ENCODE results near the gene BCAS3. TPM values are rescaled to one million over a fixed set of nuclear protein-coding genes. Genes with fewer than 3 reads are reported as not detected.

Gene BCAS3
- total and polyA plus RNA-seq, 3 experiments from 2014 or later, result 10.7 to 35.3 (median 13.5) TPM

DNA sequence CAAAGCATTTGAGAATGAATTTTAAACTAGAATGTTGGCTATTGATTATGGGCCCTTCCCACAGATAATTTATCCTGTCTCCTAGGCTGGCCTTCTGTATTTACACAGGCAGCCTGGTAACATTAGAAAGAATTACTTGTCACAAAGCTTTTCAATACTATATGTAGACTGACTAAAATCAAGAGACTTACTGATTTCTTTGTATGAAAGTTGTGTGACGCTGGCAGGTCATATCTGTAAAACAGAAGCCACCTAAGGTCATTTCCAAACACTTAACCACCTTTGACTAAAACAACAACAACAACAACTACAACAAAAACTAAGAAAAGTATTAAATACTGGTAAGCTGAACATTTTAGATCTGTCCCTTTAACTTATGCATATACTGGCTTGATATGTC is 393.0 kb downstream of the BCAS3 start:
- no peak for DNase-seq
- Histone ChIP-seq H3K4me3 (ENCODE audit: low read length) (no peak overlapping the region), H3K27ac (ENCODE audit: low read depth, low read length) (no peak overlapping the region), H3K4me1 (ENCODE audit: insufficient read depth, low read length) (no peaks in the 10 kb centered on the region), H3K9me3 (ENCODE audit: low read length) (no peaks in the 10 kb centered on the region), H3K27me3 (ENCODE audit: insufficient read depth, low read length, poor library complexity, severe bottlenecking) (no peaks in the 10 kb centered on the region), H3K36me3 (ENCODE audit: insufficient read depth, low read length) (no peaks in the 10 kb centered on the region)
- ChIA-PET CTCF (no interaction called here), POLR2A (no interaction called here)
- Mint-ChIP-seq H3K27ac (no peak overlapping the region), H3K9me3 (no peaks in the 10 kb centered on the region), H3K36me3 (peaks cover 2 to 7% (median 7%) of the 10 kb centered on the region in 3 donors), H3K27me3 (peaks cover 0 to 1% of the 10 kb centered on the region in 2 donors), H3K4me1 (no peaks in the 10 kb centered on the region), H3K4me3 (no peak overlapping the region)

DNA sequence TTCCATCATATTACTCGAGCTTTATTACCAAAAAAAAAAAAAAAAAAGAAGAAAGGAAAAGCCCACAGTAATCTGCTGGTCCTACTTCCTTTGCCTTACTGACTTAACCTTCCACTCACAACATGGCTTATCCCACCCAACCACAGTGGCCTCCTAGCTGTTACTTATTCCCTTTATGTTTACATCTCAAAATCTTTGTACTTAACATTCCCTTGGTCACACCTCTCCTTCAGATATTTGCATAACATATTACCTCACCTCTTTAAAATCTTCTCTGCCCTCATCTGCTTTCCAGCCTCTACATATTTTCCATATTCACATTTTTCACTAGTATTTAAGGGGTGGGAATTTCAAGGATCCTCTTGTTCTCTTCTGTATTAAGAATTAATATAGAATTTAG is 395.0 kb downstream of the BCAS3 start:
- Mint-ChIP-seq H3K36me3 (peaks cover 7 to 13% (median 12%) of the 10 kb centered on the region in 3 donors), H3K4me3 (no peak overlapping the region), H3K27ac (no peak overlapping the region), H3K27me3 (peaks cover 0 to 1% of the 10 kb centered on the region in 2 donors), H3K4me1 (no peaks in the 10 kb centered on the region), H3K9me3 (no peaks in the 10 kb centered on the region)
- H3K4me1 ChIP-seq (ENCODE audit: insufficient read depth, low read length), result no peaks in the 10 kb centered on the region
- H3K9me3 ChIP-seq (ENCODE audit: low read length), result no peaks in the 10 kb centered on the region
- H3K4me3 ChIP-seq (ENCODE audit: low read length), result no peak overlapping the region
- POLR2A ChIA-PET, result no interaction called here
- H3K27me3 ChIP-seq (ENCODE audit: insufficient read depth, low read length, poor library complexity, severe bottlenecking), result no peaks in the 10 kb centered on the region
- no peak overlapping the region for H3K27ac ChIP-seq (ENCODE audit: low read depth, low read length)
- no peaks in the 10 kb centered on the region for H3K36me3 ChIP-seq (ENCODE audit: insufficient read depth, low read length)
- DNase-seq, result no peak
- CTCF ChIA-PET, result no interaction called here

DNA sequence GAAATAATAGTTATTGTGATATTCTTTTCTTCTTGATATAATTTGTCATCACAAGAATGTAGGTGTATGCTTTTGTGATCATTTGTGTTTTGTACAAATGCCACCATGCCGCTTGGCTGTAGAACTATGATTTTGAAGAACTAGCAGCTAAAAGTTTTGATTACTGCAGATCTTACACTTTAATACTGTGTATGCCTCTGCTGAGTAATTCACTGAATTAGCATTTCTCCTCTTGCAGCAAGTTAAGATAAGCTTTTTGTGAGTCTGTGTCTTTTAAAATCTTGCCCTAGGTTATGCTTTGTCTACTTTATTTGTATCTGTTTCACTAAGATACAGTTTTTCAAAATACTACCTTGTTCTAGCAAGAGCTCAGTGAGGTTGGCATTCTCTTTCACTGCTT is 395.5 kb downstream of the BCAS3 start:
- H3K36me3 Mint-ChIP-seq, result peaks cover 7 to 17% (median 16%) of the 10 kb centered on the region in 3 donors

DNA sequence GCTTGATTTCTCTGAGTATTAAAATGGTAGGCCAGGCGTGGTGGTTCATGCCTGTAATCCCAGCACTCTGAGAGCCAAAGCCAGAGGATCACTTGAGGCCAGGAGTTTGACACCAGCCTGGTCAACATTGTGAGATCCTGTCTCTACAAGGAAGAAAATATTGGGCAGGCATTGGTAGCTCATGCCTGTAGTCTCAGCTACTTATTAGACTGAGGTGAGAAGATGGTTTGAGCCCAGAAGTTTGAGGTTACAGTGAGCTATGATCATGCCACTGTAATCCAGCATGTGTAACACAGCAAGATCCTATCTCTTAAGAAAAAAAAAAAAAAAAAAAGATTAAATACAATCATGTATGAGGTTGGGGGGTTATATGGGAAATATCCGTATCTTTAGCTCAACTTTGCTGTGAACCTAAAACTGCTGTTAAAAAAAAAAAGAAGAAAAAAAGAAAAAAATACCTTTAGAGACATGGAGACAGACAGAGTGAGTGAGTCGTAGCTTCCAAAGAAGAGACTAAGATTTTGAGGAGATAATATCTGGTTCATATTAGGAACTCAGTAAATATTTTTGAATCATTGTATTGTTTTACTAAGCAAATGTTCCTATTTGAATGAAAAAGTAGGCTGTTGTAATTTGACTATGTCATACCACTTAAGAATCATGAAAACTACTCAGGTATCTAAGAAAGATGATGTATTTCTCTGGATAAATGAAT is 396.3 kb downstream of the BCAS3 start:
- Histone ChIP-seq H3K27me3 (ENCODE audit: insufficient read depth, low read length, poor library complexity, severe bottlenecking) (no peaks in the 10 kb centered on the region), H3K9me3 (ENCODE audit: low read length) (no peaks in the 10 kb centered on the region), H3K27ac (ENCODE audit: low read depth, low read length) (no peak overlapping the region), H3K36me3 (ENCODE audit: insufficient read depth, low read length) (no peaks in the 10 kb centered on the region), H3K4me3 (ENCODE audit: low read length) (no peak overlapping the region), H3K4me1 (ENCODE audit: insufficient read depth, low read length) (no peaks in the 10 kb centered on the region)
- Mint-ChIP-seq H3K27me3 (peaks cover 0 to 1% of the 10 kb centered on the region in 2 donors), H3K4me3 (no peak overlapping the region), H3K36me3 (peaks cover 3 to 21% (median 15%) of the 10 kb centered on the region in 3 donors), H3K9me3 (no peaks in the 10 kb centered on the region), H3K4me1 (no peaks in the 10 kb centered on the region), H3K27ac (no peak overlapping the region)
- ChIA-PET POLR2A (no interaction called here), CTCF (no interaction called here)
- DNase-seq, result no peak

More for the DNA sequence above, 395.5 kb downstream of the BCAS3 start:
- ChIA-PET POLR2A (no interaction called here), CTCF (no interaction called here)
- Histone ChIP-seq H3K4me1 (ENCODE audit: insufficient read depth, low read length) (no peaks in the 10 kb centered on the region), H3K4me3 (ENCODE audit: low read length) (no peak overlapping the region), H3K27me3 (ENCODE audit: insufficient read depth, low read length, poor library complexity, severe bottlenecking) (no peaks in the 10 kb centered on the region), H3K36me3 (ENCODE audit: insufficient read depth, low read length) (no peaks in the 10 kb centered on the region), H3K27ac (ENCODE audit: low read depth, low read length) (no peak overlapping the region), H3K9me3 (ENCODE audit: low read length) (no peaks in the 10 kb centered on the region)
- H3K27me3 Mint-ChIP-seq, result peaks cover 0 to 1% of the 10 kb centered on the region in 2 donors
- H3K9me3 Mint-ChIP-seq, result no peaks in the 10 kb centered on the region
- no peak overlapping the region for H3K27ac Mint-ChIP-seq
- no peaks in the 10 kb centered on the region for H3K4me1 Mint-ChIP-seq
- DNase-seq, result no peak
- no peak overlapping the region for H3K4me3 Mint-ChIP-seq

DNA sequence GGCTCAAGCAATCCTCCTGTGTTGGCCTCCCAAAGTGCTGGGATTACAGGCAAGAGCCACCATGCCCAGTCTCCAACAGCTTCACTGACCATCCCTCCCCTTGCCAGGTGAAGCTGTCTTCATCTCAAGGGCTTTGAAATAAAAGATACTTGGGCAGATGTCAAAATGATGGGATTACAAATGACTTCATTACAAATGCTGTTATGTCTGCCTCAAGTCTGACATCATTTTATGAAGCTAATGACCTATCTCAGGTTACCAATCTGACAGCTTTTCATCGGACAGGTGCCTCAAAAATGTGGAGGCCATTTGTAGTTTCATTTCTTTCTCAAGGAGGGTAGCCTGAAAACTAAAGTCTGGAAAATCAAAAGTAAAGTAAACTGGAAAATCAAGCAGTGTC is 398.3 kb downstream of the BCAS3 start:
- H3K4me1 Mint-ChIP-seq, result no peaks in the 10 kb centered on the region
- no peak overlapping the region for H3K4me3 Mint-ChIP-seq
- H3K27me3 ChIP-seq (ENCODE audit: insufficient read depth, low read length, poor library complexity, severe bottlenecking), result no peaks in the 10 kb centered on the region
- no peaks in the 10 kb centered on the region for H3K9me3 ChIP-seq (ENCODE audit: low read length)
- H3K27me3 Mint-ChIP-seq, result peaks cover 0 to 1% of the 10 kb centered on the region in 2 donors
- no peaks in the 10 kb centered on the region for H3K9me3 Mint-ChIP-seq
- no peak overlapping the region for H3K4me3 ChIP-seq (ENCODE audit: low read length)
- no peaks in the 10 kb centered on the region for H3K4me1 ChIP-seq (ENCODE audit: insufficient read depth, low read length)
- DNase-seq, result no peak
- peaks cover 9 to 27% (median 18%) of the 10 kb centered on the region in 3 donors for H3K36me3 Mint-ChIP-seq
- H3K36me3 ChIP-seq (ENCODE audit: insufficient read depth, low read length), result no peaks in the 10 kb centered on the region
- no peak overlapping the region for H3K27ac ChIP-seq (ENCODE audit: low read depth, low read length)
- POLR2A ChIA-PET, result no interaction called here
- CTCF ChIA-PET, result no interaction called here
- no peak overlapping the region for H3K27ac Mint-ChIP-seq

DNA sequence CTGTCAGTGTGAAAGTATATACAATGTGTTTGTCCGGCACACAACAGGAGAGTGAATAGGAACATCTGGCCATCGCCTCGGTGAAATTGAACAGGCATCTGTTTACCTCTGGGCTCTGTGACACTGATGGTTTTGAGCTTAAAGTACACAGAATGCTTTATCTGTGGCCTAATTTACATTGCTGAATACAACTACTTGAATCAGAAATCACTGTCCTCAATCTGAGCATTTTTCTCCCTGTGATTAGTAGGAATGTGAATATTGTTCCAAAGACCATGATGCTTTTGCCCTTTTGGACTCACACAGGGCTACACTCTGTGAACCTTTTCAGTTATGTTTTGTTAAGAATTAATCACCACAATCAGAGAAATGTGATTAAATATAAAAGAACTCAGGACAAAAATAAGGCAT is 399.0 kb downstream of the BCAS3 start:
- Mint-ChIP-seq H3K9me3 (no peaks in the 10 kb centered on the region), H3K4me3 (no peak overlapping the region), H3K36me3 (peaks cover 9 to 28% (median 18%) of the 10 kb centered on the region in 3 donors), H3K27me3 (peaks cover 0 to 2% of the 10 kb centered on the region in 2 donors), H3K4me1 (no peaks in the 10 kb centered on the region), H3K27ac (no peak overlapping the region)
- POLR2A ChIA-PET, result no interaction called here
- no peak overlapping the region for H3K27ac ChIP-seq (ENCODE audit: low read depth, low read length)
- H3K27me3 ChIP-seq (ENCODE audit: insufficient read depth, low read length, poor library complexity, severe bottlenecking), result no peaks in the 10 kb centered on the region
- H3K9me3 ChIP-seq (ENCODE audit: low read length), result no peaks in the 10 kb centered on the region
- no peaks in the 10 kb centered on the region for H3K4me1 ChIP-seq (ENCODE audit: insufficient read depth, low read length)
- CTCF ChIA-PET, result no interaction called here
- H3K4me3 ChIP-seq (ENCODE audit: low read length), result no peak overlapping the region
- H3K36me3 ChIP-seq (ENCODE audit: insufficient read depth, low read length), result no peaks in the 10 kb centered on the region
- no peak for DNase-seq

DNA sequence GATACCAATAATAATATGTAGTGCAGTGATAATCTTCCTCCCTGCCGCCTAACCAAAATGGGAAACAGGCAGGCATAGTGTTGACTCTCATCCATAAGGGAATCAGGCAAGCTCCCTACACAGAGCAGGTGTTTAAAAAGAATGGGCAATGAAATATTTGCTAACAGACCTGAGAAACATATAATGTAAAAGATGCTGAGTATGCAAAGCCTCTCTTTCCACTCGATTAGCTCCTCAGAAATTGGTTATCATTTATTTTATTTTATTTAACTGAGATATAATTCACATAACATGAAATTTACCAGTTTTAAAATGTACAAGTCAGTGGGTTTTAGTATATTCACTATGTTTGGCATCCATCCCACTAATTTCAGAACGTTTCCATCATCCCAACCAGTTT is 404.3 kb downstream of the BCAS3 start:
- no peaks in the 10 kb centered on the region for H3K27me3 ChIP-seq (ENCODE audit: insufficient read depth, low read length, poor library complexity, severe bottlenecking)

DNA sequence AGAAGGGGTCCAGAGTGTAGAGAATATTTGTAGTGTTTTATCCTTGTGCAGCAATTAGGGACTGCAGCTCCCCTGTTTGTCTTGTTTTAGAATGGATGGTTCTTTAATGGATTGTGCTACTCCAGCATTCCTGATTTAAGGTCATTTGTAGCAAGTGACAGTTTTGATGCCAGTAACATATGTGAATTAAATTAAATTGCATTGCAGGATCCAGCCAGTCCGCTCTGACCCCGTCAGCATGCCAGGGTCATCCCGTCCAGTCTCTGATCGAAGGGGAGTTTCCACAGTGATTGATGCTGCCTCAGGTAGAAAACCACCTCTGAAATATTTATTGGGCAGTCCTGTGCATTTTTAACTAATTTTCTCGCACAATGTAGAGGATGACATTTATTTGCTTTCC is 406.6 kb downstream of the BCAS3 start:
- Mint-ChIP-seq H3K36me3 (peaks cover 19 to 24% (median 21%) of the 10 kb centered on the region in 3 donors), H3K27me3 (peaks cover 0 to 1% of the 10 kb centered on the region in 2 donors), H3K4me1 (no peaks in the 10 kb centered on the region), H3K27ac (no peak overlapping the region), H3K4me3 (no peak overlapping the region), H3K9me3 (peaks cover 0 to 2% (median 0%) of the 10 kb centered on the region in 5 donors)
- CTCF ChIA-PET, result no interaction called here
- Histone ChIP-seq H3K9me3 (ENCODE audit: low read length) (no peaks in the 10 kb centered on the region), H3K27ac (ENCODE audit: low read depth, low read length) (no peak overlapping the region), H3K4me1 (ENCODE audit: insufficient read depth, low read length) (no peaks in the 10 kb centered on the region), H3K27me3 (ENCODE audit: insufficient read depth, low read length, poor library complexity, severe bottlenecking) (no peaks in the 10 kb centered on the region), H3K36me3 (ENCODE audit: insufficient read depth, low read length) (no peaks in the 10 kb centered on the region), H3K4me3 (ENCODE audit: low read length) (no peak overlapping the region)
- POLR2A ChIA-PET, result no interaction called here
- DNase-seq, result no peak

More for the DNA sequence above, 404.3 kb downstream of the BCAS3 start:
- Mint-ChIP-seq H3K9me3 (no peaks in the 10 kb centered on the region), H3K4me3 (no peak overlapping the region), H3K27ac (peak overlapping the region in 1 of 8 donors; percentile 30), H3K4me1 (no peaks in the 10 kb centered on the region), H3K27me3 (peaks cover 0 to 1% of the 10 kb centered on the region in 2 donors), H3K36me3 (peaks cover 19 to 27% (median 25%) of the 10 kb centered on the region in 3 donors)
- no peaks in the 10 kb centered on the region for H3K36me3 ChIP-seq (ENCODE audit: insufficient read depth, low read length)
- no peaks in the 10 kb centered on the region for H3K4me1 ChIP-seq (ENCODE audit: insufficient read depth, low read length)
- CTCF ChIA-PET, result no interaction called here
- no peak overlapping the region for H3K4me3 ChIP-seq (ENCODE audit: low read length)
- no peak for DNase-seq
- H3K9me3 ChIP-seq (ENCODE audit: low read length), result no peaks in the 10 kb centered on the region
- no peak overlapping the region for H3K27ac ChIP-seq (ENCODE audit: low read depth, low read length)
- POLR2A ChIA-PET, result interaction anchor here (0.6 kb wide), 1 partner anchor 1066 kb away, joined by 5 read pairs; no protein-coding TSS in a partner anchor
